ENCODE measurements around the gene FRMD7.

The FRMD7 gene

DNA sequence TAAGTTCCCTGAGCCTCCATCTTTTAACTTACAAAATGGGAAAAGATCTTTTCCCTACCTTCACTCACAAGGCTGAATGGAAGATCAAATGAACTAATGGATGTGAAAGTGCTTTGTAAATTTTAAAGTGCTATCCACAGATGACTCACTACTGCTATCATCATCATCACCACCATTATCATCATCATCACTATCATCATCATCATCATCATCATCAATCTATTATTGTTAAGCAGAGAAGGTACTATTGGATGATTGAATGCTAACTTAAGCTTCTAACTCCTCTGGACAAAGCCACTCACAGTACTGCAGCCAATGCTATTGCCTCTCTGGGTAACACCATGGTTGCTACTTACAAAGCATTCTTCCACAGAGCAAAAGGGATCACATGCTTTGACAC lies 1.9 kb downstream of the FRMD7 start:
- Histone ChIP-seq H3K27ac (no peak overlapping the region), H3K9me3 (ENCODE audit: severe bottlenecking) (no peaks in the 10 kb centered on the region), H3K4me3 (ENCODE audit: low read depth, low read length) (no peak overlapping the region), H3K36me3 (no peaks in the 10 kb centered on the region), H3K27me3 (ENCODE audit: insufficient read depth, low read depth, severe bottlenecking) (peaks cover 34% of the 10 kb centered on the region)
- no peak for DNase-seq
- no peak for TF ChIP-seq CTCF (IDR thresholded peaks at IDR 0.05; ENCODE audit: low read depth, low read length)

DNA sequence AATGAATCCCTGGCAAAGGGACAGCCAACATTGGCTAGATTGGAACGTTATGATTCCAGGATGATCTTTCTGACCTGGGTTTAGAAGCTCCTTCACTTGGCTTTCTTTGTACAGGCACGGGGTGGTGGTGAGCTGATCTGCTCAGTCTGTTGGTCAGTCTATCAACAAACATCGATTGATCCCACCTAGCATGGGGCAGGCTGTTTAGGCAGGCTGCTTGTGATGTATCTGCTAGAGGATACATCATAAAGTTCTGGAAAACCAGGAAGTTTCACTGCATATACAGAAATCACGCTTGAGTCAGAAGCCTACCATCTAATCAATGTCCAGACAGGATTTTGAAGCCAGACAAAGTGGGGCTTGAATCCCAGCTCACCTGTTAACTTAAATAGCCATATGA lies 6.9 kb downstream of the FRMD7 start:
- H3K4me3 ChIP-seq (ENCODE audit: low read depth, low read length) = no peak overlapping the region
- peaks cover 6% of the 10 kb centered on the region for H3K27me3 ChIP-seq (ENCODE audit: insufficient read depth, low read depth, severe bottlenecking)
- H3K36me3 ChIP-seq = no peaks in the 10 kb centered on the region
- H3K27ac ChIP-seq = no peak overlapping the region
- DNase-seq = no peak
- no peak for TF ChIP-seq CTCF (IDR thresholded peaks at IDR 0.05; ENCODE audit: low read depth, low read length)
- H3K9me3 ChIP-seq (ENCODE audit: severe bottlenecking) = no peaks in the 10 kb centered on the region

- H3K9me3 ChIP-seq (ENCODE audit: severe bottlenecking) = no peaks in the 10 kb centered on the region
- no peak overlapping the region for H3K27ac ChIP-seq
- peaks cover 5% of the 10 kb centered on the region for H3K27me3 ChIP-seq (ENCODE audit: insufficient read depth, low read depth, severe bottlenecking)
- no peak for TF ChIP-seq CTCF (IDR thresholded peaks at IDR 0.05; ENCODE audit: low read depth, low read length)
- no peak for DNase-seq
- H3K36me3 ChIP-seq = no peaks in the 10 kb centered on the region
- H3K4me3 ChIP-seq (ENCODE audit: low read depth, low read length) = no peak overlapping the region
Observed at GRCh38 chrX:132119821-132120515, 7.9 kb downstream of the FRMD7 start.

DNA sequence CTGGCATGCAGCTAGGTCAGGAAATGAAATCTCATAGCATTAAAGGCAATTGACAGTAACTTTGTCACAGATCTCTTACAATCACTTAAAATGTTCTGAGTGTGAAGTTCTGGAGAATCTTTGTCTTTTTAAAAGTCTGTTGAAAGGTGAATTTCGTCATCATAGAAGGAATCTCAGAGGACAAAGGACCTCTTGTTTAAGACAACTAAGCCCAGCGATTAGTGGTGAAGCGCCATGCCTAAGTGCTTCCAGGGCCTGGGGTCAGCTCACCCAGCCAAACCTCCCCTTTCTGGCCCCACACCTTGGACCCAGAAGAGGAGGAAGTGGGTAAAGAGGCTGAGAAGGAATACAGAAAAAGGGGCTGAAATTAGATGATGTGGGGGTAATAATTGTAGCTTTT lies 8.5 kb downstream of the FRMD7 start:
- TF ChIP-seq CTCF (IDR thresholded peaks at IDR 0.05; ENCODE audit: low read depth, low read length) = no peak
- DNase-seq = no peak

GRCh38 chrX:132118358-132118757 lies 9.5 kb downstream of the FRMD7 start:
- peaks cover 5% of the 10 kb centered on the region for H3K27me3 ChIP-seq (ENCODE audit: insufficient read depth, low read depth, severe bottlenecking)
- DNase-seq = peak; percentile 8
- no peak overlapping the region for H3K27ac ChIP-seq
- no peaks in the 10 kb centered on the region for H3K36me3 ChIP-seq
- H3K9me3 ChIP-seq (ENCODE audit: severe bottlenecking) = no peaks in the 10 kb centered on the region
- TF ChIP-seq CTCF (IDR thresholded peaks at IDR 0.05; ENCODE audit: low read depth, low read length) = no peak
- no peak overlapping the region for H3K4me3 ChIP-seq (ENCODE audit: low read depth, low read length)

More for the DNA sequence above, 8.5 kb downstream of the FRMD7 start:
- Histone ChIP-seq H3K4me3 (ENCODE audit: low read depth, low read length) (no peak overlapping the region), H3K36me3 (no peaks in the 10 kb centered on the region), H3K27me3 (ENCODE audit: insufficient read depth, low read depth, severe bottlenecking) (peaks cover 5% of the 10 kb centered on the region), H3K9me3 (ENCODE audit: severe bottlenecking) (no peaks in the 10 kb centered on the region), H3K27ac (no peak overlapping the region)

- no peaks in the 10 kb centered on the region for H3K36me3 ChIP-seq
- no peaks in the 10 kb centered on the region for H3K9me3 ChIP-seq (ENCODE audit: severe bottlenecking)
- no peak overlapping the region for H3K4me3 ChIP-seq (ENCODE audit: low read depth, low read length)
- no peak for TF ChIP-seq CTCF (IDR thresholded peaks at IDR 0.05; ENCODE audit: low read depth, low read length)
- peaks cover 4% of the 10 kb centered on the region for H3K27me3 ChIP-seq (ENCODE audit: insufficient read depth, low read depth, severe bottlenecking)
- no peak overlapping the region for H3K27ac ChIP-seq
- DNase-seq = no peak
Observed at GRCh38 chrX:132115792-132116191, 12.0 kb downstream of the FRMD7 start.

Measured in WERI-Rb-1 (cell line).